ENCODE results near the gene UNC50. TPM values are rescaled to one million over a fixed set of nuclear protein-coding genes. Genes with fewer than 3 reads are reported as not detected.

The UNC50 gene
- total RNA-seq, 4 donors from 2014 or later = 23.9 to 46.8 (median 36.3) TPM

DNA sequence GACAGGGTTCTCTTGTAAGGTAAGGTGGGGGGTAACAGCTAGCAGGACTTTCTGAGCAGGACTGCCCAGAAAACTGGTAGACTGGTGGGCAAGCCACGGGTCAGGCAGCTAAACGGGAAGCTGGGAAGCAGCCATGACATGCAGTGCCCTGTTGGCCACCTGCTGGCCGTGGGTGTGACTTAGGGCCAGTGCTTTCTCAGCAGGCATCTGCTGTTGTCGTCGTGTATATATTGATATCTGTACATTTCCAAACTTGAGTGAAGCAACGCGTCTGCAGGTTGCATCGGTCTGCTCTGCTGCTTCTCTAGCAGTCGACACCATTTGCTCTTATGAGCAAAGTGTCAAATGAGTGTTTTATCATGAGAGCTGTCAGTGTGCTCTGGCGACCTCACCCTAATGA, 31.1 kb upstream of the UNC50 start:
- intact Hi-C loops (cut with DNase I; ENCODE audit: low total_unique reads) = no loop called here
- peaks cover 0 to 9% (median 0%) of the 10 kb centered on the region in 4 donors for H3K36me3 ChIP-seq
- WGBS, 2 donors (ENCODE audit: low coverage in 1 of 2) = 78 to 100% methylated on average over 1 to 10 of the region's 10 CpGs

DNA sequence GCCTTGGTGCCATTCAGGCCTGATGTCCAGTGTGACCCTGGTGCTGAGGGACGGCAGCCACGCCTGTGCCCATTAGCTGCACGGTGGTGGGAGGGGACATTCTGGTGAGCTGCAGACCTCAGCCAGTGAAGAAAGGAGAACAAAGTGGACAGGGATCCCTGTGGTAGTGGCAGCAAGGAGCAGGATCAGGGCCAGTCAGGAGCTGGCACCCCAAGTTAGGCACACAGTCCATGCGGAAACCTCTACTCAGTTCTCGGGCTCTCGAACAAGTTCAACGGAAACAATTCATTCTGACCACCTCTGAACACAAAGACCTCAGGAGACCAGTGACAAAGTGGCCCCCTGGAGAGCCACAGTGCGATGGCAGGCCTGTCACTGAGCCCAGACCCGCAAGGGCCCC, 30.2 kb upstream of the UNC50 start:
- H3K4me1 ChIP-seq = no peaks in the 10 kb centered on the region
- intact Hi-C loops (cut with DNase I; ENCODE audit: low total_unique reads) (no loop called here), in situ Hi-C loops (cut with MboI; ENCODE audit: low pct_ligation_motif_present in 1 of 4, low pct_unique_long_range_greater_than_20kb in 1 of 4, low sequenced_read_pairs in 3 of 4) (loop anchor here in 1 of 4 donors (25.0 kb wide), 1 partner anchor 166 kb away; no protein-coding TSS in a partner anchor)
- no peak overlapping the region for H3K27ac ChIP-seq
- H3K36me3 ChIP-seq = peaks cover 0 to 8% (median 0%) of the 10 kb centered on the region in 4 donors
- H3K9me3 ChIP-seq = no peaks in the 10 kb centered on the region
- no peak overlapping the region for H3K4me3 ChIP-seq
- 92% methylated on average over 9 of the region's 9 CpGs; no CpG with 5 or more reads in 1 of the 2 donors for WGBS, 2 donors (ENCODE audit: low coverage in 1 of 2)
- no peak for TF ChIP-seq CTCF (IDR thresholded peaks at IDR 0.05)
- TF ChIP-seq EP300 (IDR thresholded peaks at IDR 0.05; ENCODE audit: low read depth) = no peak
- no peak for TF ChIP-seq POLR2AphosphoS5 (IDR thresholded peaks at IDR 0.05)
- TF ChIP-seq POLR2A (IDR thresholded peaks at IDR 0.05) = no peak
- H3K27me3 ChIP-seq = no peaks in the 10 kb centered on the region
- no peak for DNase-seq

More for the DNA sequence above, 31.1 kb upstream of the UNC50 start:
- H3K4me1 ChIP-seq = no peaks in the 10 kb centered on the region
- no peaks in the 10 kb centered on the region for H3K27me3 ChIP-seq
- no peaks in the 10 kb centered on the region for H3K9me3 ChIP-seq
- in situ Hi-C loops (cut with MboI; ENCODE audit: low pct_ligation_motif_present in 1 of 4, low pct_unique_long_range_greater_than_20kb in 1 of 4, low sequenced_read_pairs in 3 of 4) = loop anchor here in 1 of 4 donors (25.0 kb wide), 1 partner anchor 165 kb away; no protein-coding TSS in a partner anchor
- no peak for DNase-seq
- TF ChIP-seq CTCF (IDR thresholded peaks at IDR 0.05) = no peak
- TF ChIP-seq EP300 (IDR thresholded peaks at IDR 0.05; ENCODE audit: low read depth) = no peak
- no peak for TF ChIP-seq POLR2A (IDR thresholded peaks at IDR 0.05)
- no peak for TF ChIP-seq POLR2AphosphoS5 (IDR thresholded peaks at IDR 0.05)
- H3K27ac ChIP-seq = no peak overlapping the region
- H3K4me3 ChIP-seq = no peak overlapping the region

GRCh38 chr2:98579926-98580325, 28.5 kb upstream of the UNC50 start:
- in situ Hi-C loops (cut with MboI; ENCODE audit: low pct_ligation_motif_present in 1 of 4, low pct_unique_long_range_greater_than_20kb in 1 of 4, low sequenced_read_pairs in 3 of 4) (loop anchor here in 1 of 4 donors (25.0 kb wide), 1 partner anchor 168 kb away; no protein-coding TSS in a partner anchor), intact Hi-C loops (cut with DNase I; ENCODE audit: low total_unique reads) (no loop called here)
- Histone ChIP-seq H3K4me3 (no peak overlapping the region), H3K4me1 (peaks cover 0 to 14% (median 9%) of the 10 kb centered on the region in 4 donors), H3K36me3 (peaks cover 0 to 6% (median 0%) of the 10 kb centered on the region in 4 donors), H3K27me3 (no peaks in the 10 kb centered on the region), H3K9me3 (no peaks in the 10 kb centered on the region), H3K27ac (no peak overlapping the region)
- 97% methylated on average over 6 of the region's 7 CpGs; no CpG with 5 or more reads in 1 of the 2 donors for WGBS, 2 donors (ENCODE audit: low coverage in 1 of 2)
- DNase-seq = no peak
- no peak for TF ChIP-seq CTCF (IDR thresholded peaks at IDR 0.05)
- no peak for TF ChIP-seq EP300 (IDR thresholded peaks at IDR 0.05; ENCODE audit: low read depth)
- no peak for TF ChIP-seq POLR2A (IDR thresholded peaks at IDR 0.05)

- Histone ChIP-seq H3K27ac (no peak overlapping the region), H3K4me3 (no peak overlapping the region), H3K27me3 (no peaks in the 10 kb centered on the region), H3K9me3 (no peaks in the 10 kb centered on the region), H3K4me1 (peaks cover 0 to 14% (median 9%) of the 10 kb centered on the region in 4 donors), H3K36me3 (peaks cover 0 to 6% (median 0%) of the 10 kb centered on the region in 4 donors)
- in situ Hi-C loops (cut with MboI; ENCODE audit: low pct_ligation_motif_present in 1 of 4, low pct_unique_long_range_greater_than_20kb in 1 of 4, low sequenced_read_pairs in 3 of 4) = loop anchor here in 1 of 4 donors (25.0 kb wide), 1 partner anchor 168 kb away; no protein-coding TSS in a partner anchor
- 88 to 100% methylated on average over 2 to 10 of the region's 10 CpGs for WGBS, 2 donors (ENCODE audit: low coverage in 1 of 2)
- intact Hi-C loops (cut with DNase I; ENCODE audit: low total_unique reads) = no loop called here
- TF ChIP-seq POLR2A (IDR thresholded peaks at IDR 0.05) = no peak
- TF ChIP-seq EP300 (IDR thresholded peaks at IDR 0.05; ENCODE audit: low read depth) = no peak
- no peak for TF ChIP-seq POLR2AphosphoS5 (IDR thresholded peaks at IDR 0.05)
- TF ChIP-seq CTCF (IDR thresholded peaks at IDR 0.05) = no peak
- no peak for DNase-seq
Observed at GRCh38 chr2:98580656-98581284, 27.6 kb upstream of the UNC50 start.

All from transverse colon (tissue), 4 donors.